Measurements from ENCODE around the gene PIK3CD. TPM values are rescaled to one million over a fixed set of nuclear protein-coding genes. Genes with fewer than 3 reads are reported as not detected.

The PIK3CD gene
- 10.3 and 16.4 TPM in 2 replicates for total RNA-seq (2021)
- Bru-seq, nascent RNA, result percentile 34 among the genes with signal in this experiment
- percentile 36 among the genes with signal in this experiment for BruChase-seq, experiment 1, labeled RNA remaining after a 2-hour chase
- percentile 42 among the genes with signal in this experiment for BruChase-seq, experiment 2, labeled RNA remaining after a 6-hour chase
- long read RNA-seq, partial matches to known transcripts, result 2 of 8 reads
- long read RNA-seq, other reads (novel, unspliced or antisense), result 6 of 8 reads

DNA sequence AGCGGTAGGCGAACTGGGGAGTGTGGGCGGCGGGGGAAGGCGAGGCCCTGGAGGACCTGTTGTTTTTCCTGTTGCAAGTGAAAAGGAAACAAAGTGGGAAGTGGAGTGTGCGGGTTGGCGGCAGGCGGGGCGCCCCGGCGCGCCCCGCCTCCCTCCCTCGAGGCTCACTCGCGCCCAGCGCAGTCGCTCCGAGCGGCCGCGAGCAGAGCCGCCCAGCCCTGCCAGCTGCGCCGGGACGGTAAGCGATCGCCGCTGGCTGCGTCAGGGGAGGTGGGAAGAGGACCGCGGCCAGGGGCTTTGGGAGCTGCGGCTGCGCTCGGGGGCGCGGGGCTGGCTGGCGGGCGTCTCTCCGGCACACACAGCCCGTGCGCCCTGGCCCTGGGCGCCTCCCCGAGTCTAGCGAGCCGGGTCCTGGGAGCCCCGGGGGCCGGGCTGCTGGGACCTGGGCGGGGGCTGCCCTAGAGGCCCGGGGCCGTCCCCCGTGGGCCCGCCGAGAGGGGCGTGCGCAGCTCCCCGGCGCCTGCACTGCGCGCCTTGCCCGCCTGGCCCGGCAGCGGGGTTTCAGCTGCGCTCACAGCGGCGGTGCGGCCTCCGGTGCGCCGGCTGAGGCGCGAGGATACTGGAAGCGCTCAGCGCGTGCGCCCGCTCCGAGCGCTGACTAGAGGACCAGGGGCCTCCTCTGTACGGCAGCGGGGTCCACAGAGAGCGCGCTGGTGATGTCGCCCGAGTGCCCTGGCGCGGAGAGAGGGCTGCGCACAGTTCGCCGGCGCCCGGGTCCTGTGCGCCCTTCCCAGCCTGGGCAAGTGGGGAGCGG lies at the start of gene PIK3CD:
TSS of gene PIK3CD (plus strand) at position 167 of the 814 bp plus-strand sequence. CDS start 58,725 bp downstream, outside the sequence.
- Histone ChIP-seq H3K4me2 (peak within 1 kb of the TSS; percentile 40; the same call in 1 of the 2 replicates), H3K27ac (no peak within 1 kb of the TSS), H3K79me2 (ENCODE audit: low read depth) (no peaks in the 10 kb centered on the region), H3K9me2 (ENCODE audit: insufficient read depth) (no peaks in the 10 kb centered on the region), H2AFZ (no peak within 1 kb of the TSS), H3K36me3 (ENCODE audit: low read depth) (no peaks in the 10 kb centered on the region), H4K20me1 (ENCODE audit: insufficient read depth) (no peaks in the 10 kb centered on the region), H3K9me3 (ENCODE audit: insufficient read depth, low read depth) (no peaks in the 10 kb centered on the region), H3K4me1 (replicated peaks; ENCODE audit: insufficient read depth) (no peaks in the 10 kb centered on the region), H3F3A (ENCODE audit: insufficient read depth, low read depth) (no peaks in the 10 kb centered on the region), H3K4me3 (no peak within 1 kb of the TSS; the same call in 1 of the 2 replicates), H3K27me3 (ENCODE audit: insufficient read depth, low read depth) (peaks cover 5% of the 10 kb centered on the region; the same call in 1 of the 2 replicates)
- CTCF ChIA-PET, result no interaction called here
- intact Hi-C loops (cut with micrococcal nuclease; ENCODE audit: unreplicated experiment), result no loop called here
- no peak for DNase-seq
- POLR2A ChIA-PET (ENCODE audit: unreplicated experiment), result no interaction called here
- BruUV-seq (replicated peaks), result no TSS peak
- no peak for TF ChIP-seq EZH2 (IDR thresholded peaks at IDR 0.05; ENCODE audit: low read depth)
- TF ChIP-seq, protein P1, sequence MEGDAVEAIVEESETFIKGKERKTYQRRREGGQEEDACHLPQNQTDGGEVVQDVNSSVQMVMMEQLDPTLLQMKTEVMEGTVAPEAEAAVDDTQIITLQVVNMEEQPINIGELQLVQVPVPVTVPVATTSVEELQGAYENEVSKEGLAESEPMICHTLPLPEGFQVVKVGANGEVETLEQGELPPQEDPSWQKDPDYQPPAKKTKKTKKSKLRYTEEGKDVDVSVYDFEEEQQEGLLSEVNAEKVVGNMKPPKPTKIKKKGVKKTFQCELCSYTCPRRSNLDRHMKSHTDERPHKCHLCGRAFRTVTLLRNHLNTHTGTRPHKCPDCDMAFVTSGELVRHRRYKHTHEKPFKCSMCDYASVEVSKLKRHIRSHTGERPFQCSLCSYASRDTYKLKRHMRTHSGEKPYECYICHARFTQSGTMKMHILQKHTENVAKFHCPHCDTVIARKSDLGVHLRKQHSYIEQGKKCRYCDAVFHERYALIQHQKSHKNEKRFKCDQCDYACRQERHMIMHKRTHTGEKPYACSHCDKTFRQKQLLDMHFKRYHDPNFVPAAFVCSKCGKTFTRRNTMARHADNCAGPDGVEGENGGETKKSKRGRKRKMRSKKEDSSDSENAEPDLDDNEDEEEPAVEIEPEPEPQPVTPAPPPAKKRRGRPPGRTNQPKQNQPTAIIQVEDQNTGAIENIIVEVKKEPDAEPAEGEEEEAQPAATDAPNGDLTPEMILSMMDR (conservative IDR thresholded peaks at IDR 0.05), result no peak

DNA sequence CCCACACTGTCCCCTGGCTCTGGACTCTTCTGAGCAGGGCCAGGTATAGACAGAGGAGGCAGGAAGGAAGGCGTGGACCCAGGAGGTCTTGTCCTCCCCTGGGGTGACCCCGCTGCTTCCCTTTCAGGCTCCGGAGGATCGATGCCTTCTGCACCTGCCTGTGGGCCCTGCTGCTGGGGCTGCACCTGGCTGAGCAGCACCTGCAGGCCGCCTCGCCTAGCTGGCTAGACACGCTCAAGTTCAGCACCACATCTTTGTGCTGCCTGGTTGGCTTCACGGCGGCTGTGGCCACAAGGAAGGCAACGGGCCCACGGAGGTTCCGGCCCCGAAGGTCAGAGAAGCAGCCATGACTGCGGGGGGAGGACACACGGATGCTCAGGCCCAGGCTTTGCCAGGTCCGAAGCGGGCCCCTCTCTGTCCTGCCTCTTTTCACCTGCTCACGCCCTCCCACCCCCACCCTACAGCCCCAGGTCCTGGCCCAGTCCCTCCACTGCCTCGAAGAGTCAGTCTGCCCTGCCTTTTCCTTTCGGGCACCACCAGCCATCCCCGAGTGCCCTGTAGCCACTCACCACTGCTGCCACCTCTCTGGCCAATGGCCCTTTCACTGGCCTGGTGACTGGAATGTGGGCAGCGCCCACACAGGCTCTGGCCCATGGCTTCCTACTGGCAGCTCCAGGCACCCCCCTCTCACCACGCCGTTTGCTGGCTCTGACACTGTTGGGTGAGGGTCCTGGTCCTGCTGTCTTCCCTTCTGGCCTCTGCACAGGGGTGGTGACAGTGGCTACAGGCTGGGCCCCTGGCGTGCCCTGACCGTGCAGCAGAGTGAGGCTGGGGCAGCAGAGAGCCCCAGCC lies 49.4 kb upstream of the PIK3CD start:
- intact Hi-C loops (cut with micrococcal nuclease; ENCODE audit: unreplicated experiment), result no loop called here
- H3K4me3 ChIP-seq, result no peak overlapping the region
- no peaks in the 10 kb centered on the region for H3F3A ChIP-seq (ENCODE audit: insufficient read depth, low read depth)
- no peak for DNase-seq
- no peak overlapping the region for H2AFZ ChIP-seq
- H3K9me2 ChIP-seq (ENCODE audit: insufficient read depth), result no peaks in the 10 kb centered on the region
- H3K27me3 ChIP-seq (ENCODE audit: insufficient read depth, low read depth), result no peaks in the 10 kb centered on the region
- no TSS peak for BruUV-seq (replicated peaks)
- no peaks in the 10 kb centered on the region for H3K4me1 ChIP-seq (replicated peaks; ENCODE audit: insufficient read depth)
- CTCF ChIA-PET, result no interaction called here
- TF ChIP-seq EZH2 (IDR thresholded peaks at IDR 0.05; ENCODE audit: low read depth), result no peak
- TF ChIP-seq, protein P1 (conservative IDR thresholded peaks at IDR 0.05), result no peak
- no peaks in the 10 kb centered on the region for H4K20me1 ChIP-seq (ENCODE audit: insufficient read depth)
- no peak overlapping the region for H3K27ac ChIP-seq
- H3K4me2 ChIP-seq, result no peak overlapping the region
- H3K36me3 ChIP-seq (ENCODE audit: low read depth), result no peaks in the 10 kb centered on the region
- no peaks in the 10 kb centered on the region for H3K9me3 ChIP-seq (ENCODE audit: insufficient read depth, low read depth)
- POLR2A ChIA-PET (ENCODE audit: unreplicated experiment), result no interaction called here
- no peaks in the 10 kb centered on the region for H3K79me2 ChIP-seq (ENCODE audit: low read depth)

DNA sequence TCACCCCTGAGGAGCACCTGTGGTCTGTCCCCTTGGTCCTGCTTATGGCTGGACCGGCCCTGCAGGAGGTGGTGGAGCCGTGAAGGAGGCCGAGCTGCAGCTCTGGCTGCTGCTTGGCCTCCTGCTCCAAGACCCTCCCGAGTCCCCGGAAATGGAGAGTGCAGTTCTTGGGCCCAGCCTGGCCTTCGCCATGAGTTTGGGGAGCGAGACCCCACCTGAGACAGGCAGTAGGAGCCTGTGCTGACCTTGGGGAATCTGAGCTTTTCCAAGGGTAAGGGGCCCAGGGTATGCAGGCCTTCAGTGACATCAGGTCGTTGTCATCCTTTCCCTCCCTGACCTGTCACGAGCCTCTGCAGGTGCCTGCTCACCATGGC lies 48.8 kb upstream of the PIK3CD start:
- no peak for DNase-seq
- no peaks in the 10 kb centered on the region for H3K4me1 ChIP-seq (replicated peaks; ENCODE audit: insufficient read depth)
- no peaks in the 10 kb centered on the region for H3K27me3 ChIP-seq (ENCODE audit: insufficient read depth, low read depth)
- H3K79me2 ChIP-seq (ENCODE audit: low read depth), result no peaks in the 10 kb centered on the region
- ChIA-PET CTCF (no interaction called here), POLR2A (ENCODE audit: unreplicated experiment) (no interaction called here)
- TF ChIP-seq EZH2 (IDR thresholded peaks at IDR 0.05; ENCODE audit: low read depth), result no peak
- TF ChIP-seq, protein P1 (conservative IDR thresholded peaks at IDR 0.05), result no peak
- H4K20me1 ChIP-seq (ENCODE audit: insufficient read depth), result no peaks in the 10 kb centered on the region
- H3K4me3 ChIP-seq, result no peak overlapping the region
- H3K9me3 ChIP-seq (ENCODE audit: insufficient read depth, low read depth), result no peaks in the 10 kb centered on the region
- H3K4me2 ChIP-seq, result no peak overlapping the region
- H3K9me2 ChIP-seq (ENCODE audit: insufficient read depth), result no peaks in the 10 kb centered on the region
- no TSS peak for BruUV-seq (replicated peaks)
- intact Hi-C loops (cut with micrococcal nuclease; ENCODE audit: unreplicated experiment), result no loop called here
- H3K36me3 ChIP-seq (ENCODE audit: low read depth), result no peaks in the 10 kb centered on the region
- H2AFZ ChIP-seq, result no peak overlapping the region
- no peaks in the 10 kb centered on the region for H3F3A ChIP-seq (ENCODE audit: insufficient read depth, low read depth)
- H3K27ac ChIP-seq, result no peak overlapping the region

All from PC-9 (cell line).